Loucy (cell line): ENCODE results near the gene FBXW8.

ENCODE experiments used
- H2AFZ ChIP-seq: fragments of 200-600 bp; sonication (generic); 2 replicates; pipeline ENCODE4 v1.6.0; 2016; ENCODE audit warnings: antibody characterized with exemption, mild to moderate bottlenecking, low read length, moderate library complexity
- H3F3A ChIP-seq: fragments of 200-600 bp; 2 replicates; pipeline ENCODE4 v1.6.0; 2016; ENCODE audit warnings: antibody characterized with exemption, low read depth, mild to moderate bottlenecking
- H3K27me3 ChIP-seq: fragments of 200-600 bp; sonication (generic); 2 replicates; pipeline ENCODE4 v1.6.1; 2014; ENCODE audit warnings: low read length, mild to moderate bottlenecking; ENCODE audit not compliant: insufficient read depth, poor library complexity, severe bottlenecking
- H3K36me3 ChIP-seq: fragments of 200-600 bp; sonication (generic); 2 replicates; pipeline ENCODE4 v1.6.1; 2016; ENCODE audit warnings: low read length; ENCODE audit not compliant: insufficient read depth
- H3K4me1 ChIP-seq: fragments of 200-600 bp; sonication (generic); 2 replicates; pipeline ENCODE4 v1.5.1; 2014; ENCODE audit warnings: low read length, mild to moderate bottlenecking; ENCODE audit not compliant: insufficient read depth, poor library complexity, severe bottlenecking
- H3K4me2 ChIP-seq: fragments of 200-600 bp; sonication (generic); 2 replicates; pipeline ENCODE4 v1.6.0; 2014; ENCODE audit warnings: antibody characterized with exemption, low read length, low read depth, mild to moderate bottlenecking; ENCODE audit not compliant: poor library complexity, severe bottlenecking
- H3K4me3 ChIP-seq: fragments of 200-600 bp; sonication (generic); 2 replicates; pipeline ENCODE4 v1.5.1; 2014; ENCODE audit warnings: low read length, mild to moderate bottlenecking, mixed read lengths; ENCODE audit not compliant: poor library complexity, severe bottlenecking
- H3K79me2 ChIP-seq: fragments of 200-600 bp; sonication (generic); 2 replicates; pipeline ENCODE4 v1.6.1; 2014; ENCODE audit warnings: low read length; ENCODE audit not compliant: insufficient read depth
- H3K9ac ChIP-seq: fragments of 200-600 bp; sonication (generic); 2 replicates; pipeline ENCODE4 v1.6.0; 2014; ENCODE audit warnings: mild to moderate bottlenecking, low read depth, low read length, moderate library complexity; ENCODE audit not compliant: poor library complexity, severe bottlenecking
- H3K9me2 ChIP-seq: fragments of 200-600 bp; sonication (generic); replicated peaks from 2 replicates; pipeline ENCODE4 v1.6.1; 2016; ENCODE audit warnings: low read depth, low read length, mixed read lengths
- H3K9me3 ChIP-seq: fragments of 200-600 bp; sonication (generic); 2 replicates; pipeline ENCODE4 v1.6.1; 2014; ENCODE audit warnings: mild to moderate bottlenecking, antibody characterized with exemption, low read length, low read depth; ENCODE audit not compliant: insufficient read depth
- H4K20me1 ChIP-seq: fragments of 200-600 bp; sonication (generic); 2 replicates; pipeline ENCODE4 v1.6.0; 2014; ENCODE audit warnings: antibody characterized with exemption, low read length, mild to moderate bottlenecking; ENCODE audit not compliant: insufficient read depth, poor library complexity, severe bottlenecking
- EZH2phosphoT487 ChIP-seq: fragments of 200-600 bp; IDR thresholded peaks from 2 replicates; pipeline ENCODE4 v1.6.1; 2018; ENCODE audit warnings: antibody characterized with exemption, mild to moderate bottlenecking, moderate library complexity, borderline replicate concordance
- TF ChIP-seq, protein P1 (sequence below): fragments of 200-600 bp; sonication (generic); conservative IDR thresholded peaks from 2 replicates; pipeline ENCODE4 v1.5.1; 2014; ENCODE audit warnings: mild to moderate bottlenecking, antibody characterized with exemption, low read length

FBXW8 gene

DNA sequence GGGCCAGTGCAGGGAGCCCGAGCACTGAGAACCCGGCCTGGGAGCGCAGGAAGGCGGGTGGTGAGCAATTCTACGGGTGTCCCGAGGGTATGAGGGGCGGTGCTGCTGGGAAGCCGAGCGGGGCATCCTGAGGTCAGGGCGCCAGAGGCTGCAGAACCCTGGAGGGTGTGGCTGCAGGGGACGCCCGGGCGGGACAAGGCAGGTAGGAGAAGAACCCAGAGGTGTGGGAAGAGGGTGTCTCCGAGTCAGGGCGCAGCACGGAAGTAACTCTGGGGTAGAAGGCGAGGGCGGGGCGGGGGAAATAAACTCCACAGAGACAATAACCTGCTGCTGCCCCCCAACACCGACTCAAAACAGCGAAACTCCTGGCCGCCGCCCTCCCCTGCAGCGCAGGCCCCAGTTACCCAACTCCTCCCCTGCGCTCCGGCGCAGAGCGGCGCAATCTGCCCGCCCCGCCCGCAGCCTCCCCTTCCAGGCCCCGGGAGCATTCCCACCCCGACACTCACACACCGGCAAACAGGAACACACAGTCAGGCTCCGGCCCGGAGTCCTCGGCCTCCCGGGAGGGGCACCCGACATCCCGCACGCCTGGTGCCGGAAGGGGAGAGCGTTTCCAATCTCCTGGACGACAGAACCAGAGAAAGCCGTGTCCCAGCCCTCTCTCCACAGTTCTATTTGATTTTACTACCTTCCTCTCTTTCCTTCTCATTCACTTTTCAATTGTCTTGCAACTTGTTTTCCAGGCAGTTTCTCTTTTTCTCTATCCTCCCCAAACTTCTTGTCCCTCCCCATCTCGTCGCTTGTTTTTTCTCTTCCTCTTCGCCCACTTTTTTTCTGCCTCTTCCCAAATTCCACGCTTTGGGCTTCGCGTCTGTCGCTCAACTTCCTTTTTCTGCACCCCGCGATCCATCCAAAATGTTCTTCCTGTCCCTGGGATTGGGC is 31.9 kb upstream of the FBXW8 start:
- H4K20me1 ChIP-seq: no peaks in the 10 kb centered on the region
- no peak for TF ChIP-seq EZH2phosphoT487
- TF ChIP-seq, protein P1, sequence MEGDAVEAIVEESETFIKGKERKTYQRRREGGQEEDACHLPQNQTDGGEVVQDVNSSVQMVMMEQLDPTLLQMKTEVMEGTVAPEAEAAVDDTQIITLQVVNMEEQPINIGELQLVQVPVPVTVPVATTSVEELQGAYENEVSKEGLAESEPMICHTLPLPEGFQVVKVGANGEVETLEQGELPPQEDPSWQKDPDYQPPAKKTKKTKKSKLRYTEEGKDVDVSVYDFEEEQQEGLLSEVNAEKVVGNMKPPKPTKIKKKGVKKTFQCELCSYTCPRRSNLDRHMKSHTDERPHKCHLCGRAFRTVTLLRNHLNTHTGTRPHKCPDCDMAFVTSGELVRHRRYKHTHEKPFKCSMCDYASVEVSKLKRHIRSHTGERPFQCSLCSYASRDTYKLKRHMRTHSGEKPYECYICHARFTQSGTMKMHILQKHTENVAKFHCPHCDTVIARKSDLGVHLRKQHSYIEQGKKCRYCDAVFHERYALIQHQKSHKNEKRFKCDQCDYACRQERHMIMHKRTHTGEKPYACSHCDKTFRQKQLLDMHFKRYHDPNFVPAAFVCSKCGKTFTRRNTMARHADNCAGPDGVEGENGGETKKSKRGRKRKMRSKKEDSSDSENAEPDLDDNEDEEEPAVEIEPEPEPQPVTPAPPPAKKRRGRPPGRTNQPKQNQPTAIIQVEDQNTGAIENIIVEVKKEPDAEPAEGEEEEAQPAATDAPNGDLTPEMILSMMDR: no peak
- no peaks in the 10 kb centered on the region for H3F3A ChIP-seq
- peak overlapping the region; percentile 64 for H3K4me3 ChIP-seq
- H3K9ac ChIP-seq: no peak overlapping the region
- H3K27me3 ChIP-seq: peaks cover 44% of the 10 kb centered on the region
- no peaks in the 10 kb centered on the region for H3K36me3 ChIP-seq
- peak overlapping the region; percentile 15; the same call in 1 of the 2 replicates for H2AFZ ChIP-seq
- H3K4me1 ChIP-seq: peaks cover 23% of the 10 kb centered on the region
- no peaks in the 10 kb centered on the region for H3K9me3 ChIP-seq
- H3K9me2 ChIP-seq: no peaks in the 10 kb centered on the region
- H3K4me2 ChIP-seq: peak overlapping the region; percentile 77
- H3K79me2 ChIP-seq: no peaks in the 10 kb centered on the region

GRCh38 chr12:116879509-116880212 is 31.1 kb upstream of the FBXW8 start:
- H3K4me1 ChIP-seq: peaks cover 19% of the 10 kb centered on the region
- no peaks in the 10 kb centered on the region for H3K36me3 ChIP-seq
- 0 out of 2 replicates have a peak overlapping the region, but pooled peaks have one; percentile 15 for H2AFZ ChIP-seq
- H4K20me1 ChIP-seq: no peaks in the 10 kb centered on the region
- peak overlapping the region; percentile 77 for H3K4me2 ChIP-seq
- H3K9me3 ChIP-seq: no peaks in the 10 kb centered on the region
- peak overlapping the region; percentile 64 for H3K4me3 ChIP-seq
- no peaks in the 10 kb centered on the region for H3K9me2 ChIP-seq
- H3K27me3 ChIP-seq: peaks cover 44% of the 10 kb centered on the region
- H3F3A ChIP-seq: no peaks in the 10 kb centered on the region
- no peak overlapping the region for H3K9ac ChIP-seq
- H3K79me2 ChIP-seq: no peaks in the 10 kb centered on the region
- TF ChIP-seq, protein P1: no peak
- no peak for TF ChIP-seq EZH2phosphoT487

DNA sequence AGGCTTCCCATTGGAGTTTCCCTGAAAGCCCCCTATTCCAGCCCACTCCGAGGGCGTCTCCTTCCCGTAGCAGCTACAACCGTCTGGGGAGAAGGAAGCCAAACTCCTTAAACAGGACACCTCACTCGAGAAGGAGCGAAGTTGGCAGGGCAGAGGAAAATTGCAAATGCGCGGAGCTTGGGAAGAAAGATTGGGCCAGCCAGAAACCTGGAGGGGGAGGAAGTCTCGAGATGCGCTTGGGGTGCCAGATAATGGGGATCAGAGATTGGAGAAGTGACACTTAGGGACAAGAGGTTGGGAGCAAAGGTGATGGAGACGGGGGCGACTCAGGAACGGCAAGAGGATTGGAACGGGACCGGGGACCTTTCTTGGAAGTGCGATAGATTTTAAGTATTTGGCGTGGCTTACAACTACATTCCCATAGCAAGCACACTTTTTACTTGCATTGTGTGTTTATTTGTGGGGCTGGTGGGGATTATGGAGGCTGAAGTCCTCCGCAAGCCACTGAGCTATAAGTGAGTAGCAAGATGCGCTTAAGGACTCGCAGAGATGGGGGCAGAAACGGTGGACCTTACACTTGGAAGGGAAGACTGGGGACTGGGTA is 30.4 kb upstream of the FBXW8 start:
- H3F3A ChIP-seq: no peaks in the 10 kb centered on the region
- no peaks in the 10 kb centered on the region for H3K9me2 ChIP-seq
- H4K20me1 ChIP-seq: no peaks in the 10 kb centered on the region
- peak overlapping the region; percentile 61 for H2AFZ ChIP-seq
- peaks cover 44% of the 10 kb centered on the region for H3K27me3 ChIP-seq
- TF ChIP-seq, protein P1: no peak
- TF ChIP-seq EZH2phosphoT487: no peak
- H3K9ac ChIP-seq: no peak overlapping the region
- H3K36me3 ChIP-seq: no peaks in the 10 kb centered on the region
- peak overlapping the region; percentile 64 for H3K4me3 ChIP-seq
- no peaks in the 10 kb centered on the region for H3K79me2 ChIP-seq
- peaks cover 19% of the 10 kb centered on the region for H3K4me1 ChIP-seq
- H3K4me2 ChIP-seq: peak overlapping the region; percentile 77
- no peaks in the 10 kb centered on the region for H3K9me3 ChIP-seq
